ENCODE results near the gene FBXL19.

The FBXL19 gene

DNA sequence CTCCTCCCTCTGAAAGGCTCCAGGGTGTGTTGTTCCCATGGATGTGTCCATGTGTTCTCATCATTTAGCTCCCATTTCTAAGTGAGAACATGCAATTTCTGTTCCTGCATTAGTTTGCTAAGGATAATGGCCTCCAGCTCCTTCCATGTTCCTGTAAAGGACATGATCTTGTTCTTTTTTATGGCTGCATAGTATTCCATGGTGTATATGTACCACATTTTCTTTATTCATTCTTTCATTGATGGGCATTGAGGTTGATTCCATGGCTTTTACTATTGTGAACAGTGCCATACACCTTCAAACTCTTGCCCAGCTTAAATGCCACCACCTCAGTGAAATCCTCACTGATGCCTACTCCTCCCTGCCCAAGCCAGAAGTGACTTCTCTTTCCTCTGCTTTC lies 21.0 kb downstream of the FBXL19 start:
- no peak for DNase-seq (ENCODE audit: low spot score)

DNA sequence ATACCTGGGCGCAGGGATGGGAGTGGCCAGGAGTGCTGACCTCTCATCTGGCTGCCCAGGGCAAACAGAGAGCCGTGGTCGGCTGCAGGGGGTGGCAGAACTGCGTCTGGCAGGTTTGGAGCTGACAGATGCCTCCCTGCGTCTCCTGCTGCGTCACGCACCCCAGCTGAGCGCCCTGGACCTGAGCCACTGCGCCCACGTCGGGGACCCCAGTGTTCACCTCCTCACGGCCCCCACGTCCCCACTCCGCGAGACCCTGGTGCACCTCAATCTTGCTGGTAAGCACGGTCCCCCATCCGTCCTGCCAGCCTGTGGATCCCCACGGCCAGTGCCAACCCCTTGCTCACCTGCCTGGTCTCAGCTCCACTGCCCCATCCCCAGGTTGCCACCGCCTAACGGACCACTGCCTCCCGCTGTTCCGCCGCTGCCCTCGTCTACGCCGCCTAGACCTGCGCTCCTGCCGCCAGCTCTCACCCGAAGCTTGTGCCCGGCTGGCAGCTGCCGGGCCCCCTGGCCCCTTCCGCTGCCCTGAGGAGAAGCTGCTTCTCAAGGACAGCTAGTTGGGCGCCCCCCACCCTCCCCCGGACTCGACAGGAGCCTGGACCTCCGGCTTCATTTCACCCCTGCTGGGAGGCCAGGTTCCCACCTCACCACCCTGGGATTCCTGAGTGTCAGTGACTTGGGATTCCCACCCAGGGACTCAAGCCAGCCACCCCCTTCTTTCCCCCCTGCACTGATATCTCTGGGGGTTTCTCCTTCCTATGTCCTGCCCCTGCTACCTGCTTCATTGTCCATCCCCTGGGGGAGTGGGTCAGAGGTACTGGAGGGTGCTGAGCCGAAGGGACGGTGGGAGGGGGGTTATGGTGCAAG lies 23.5 kb downstream of the FBXL19 start:
- DNase-seq (ENCODE audit: low spot score): no peak

DNA sequence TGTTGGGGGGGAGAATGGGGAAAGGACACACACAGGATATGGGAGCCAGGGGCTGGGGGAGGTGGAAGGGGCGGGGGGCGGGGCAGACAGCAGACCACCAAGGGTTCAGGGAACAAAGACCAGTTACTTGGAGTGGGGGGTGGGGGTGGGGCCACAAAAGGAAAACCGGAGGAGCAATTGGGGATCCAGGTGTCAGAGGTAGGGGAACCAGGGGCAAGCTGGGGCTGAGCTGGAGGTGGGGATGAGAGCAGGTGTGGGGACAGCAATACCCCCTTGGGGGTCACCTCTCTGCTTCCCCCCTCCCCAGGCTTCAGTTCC lies 24.1 kb downstream of the FBXL19 start:
- no peak for DNase-seq (ENCODE audit: low spot score)

DNA sequence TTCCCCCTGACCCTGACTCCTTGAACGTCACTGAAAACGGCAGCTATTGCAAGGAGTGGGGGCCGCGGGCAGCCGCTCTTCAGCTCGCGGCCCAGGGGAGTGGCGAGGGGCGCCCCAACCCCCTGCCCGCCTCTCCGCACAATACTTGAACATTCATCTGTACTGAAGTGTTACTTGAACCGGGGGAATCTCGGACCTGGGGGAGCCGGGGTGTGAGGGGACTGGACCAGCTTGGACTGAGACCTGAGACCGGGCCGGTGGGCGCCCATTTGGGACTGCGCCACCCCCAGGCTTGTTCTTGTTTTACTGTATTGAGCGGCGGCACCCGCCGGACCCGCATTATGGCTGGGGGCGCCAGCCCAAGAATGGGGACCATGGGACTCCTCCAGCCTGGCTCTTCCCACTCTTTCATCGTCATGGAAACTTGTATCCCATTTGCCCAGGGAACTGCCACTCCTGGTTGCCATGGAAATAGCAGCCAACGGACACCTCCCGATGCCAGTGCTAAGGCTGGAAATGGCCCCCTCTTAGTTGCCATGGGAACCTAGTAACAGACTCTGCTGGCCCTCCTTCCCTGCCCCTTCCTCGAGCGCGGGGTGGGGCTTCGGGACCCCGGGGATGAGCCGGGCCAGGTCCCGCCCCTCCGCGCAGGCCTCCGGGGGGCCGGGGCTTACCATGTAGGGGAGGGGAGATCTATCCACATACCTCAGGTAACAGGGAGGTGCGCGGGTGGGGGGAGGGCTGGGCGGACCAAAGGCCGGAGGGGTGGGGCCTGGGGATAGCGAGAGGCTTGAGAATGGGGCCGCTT lies 24.7 kb downstream of the FBXL19 start:
- no peak for DNase-seq (ENCODE audit: low spot score)

DNA sequence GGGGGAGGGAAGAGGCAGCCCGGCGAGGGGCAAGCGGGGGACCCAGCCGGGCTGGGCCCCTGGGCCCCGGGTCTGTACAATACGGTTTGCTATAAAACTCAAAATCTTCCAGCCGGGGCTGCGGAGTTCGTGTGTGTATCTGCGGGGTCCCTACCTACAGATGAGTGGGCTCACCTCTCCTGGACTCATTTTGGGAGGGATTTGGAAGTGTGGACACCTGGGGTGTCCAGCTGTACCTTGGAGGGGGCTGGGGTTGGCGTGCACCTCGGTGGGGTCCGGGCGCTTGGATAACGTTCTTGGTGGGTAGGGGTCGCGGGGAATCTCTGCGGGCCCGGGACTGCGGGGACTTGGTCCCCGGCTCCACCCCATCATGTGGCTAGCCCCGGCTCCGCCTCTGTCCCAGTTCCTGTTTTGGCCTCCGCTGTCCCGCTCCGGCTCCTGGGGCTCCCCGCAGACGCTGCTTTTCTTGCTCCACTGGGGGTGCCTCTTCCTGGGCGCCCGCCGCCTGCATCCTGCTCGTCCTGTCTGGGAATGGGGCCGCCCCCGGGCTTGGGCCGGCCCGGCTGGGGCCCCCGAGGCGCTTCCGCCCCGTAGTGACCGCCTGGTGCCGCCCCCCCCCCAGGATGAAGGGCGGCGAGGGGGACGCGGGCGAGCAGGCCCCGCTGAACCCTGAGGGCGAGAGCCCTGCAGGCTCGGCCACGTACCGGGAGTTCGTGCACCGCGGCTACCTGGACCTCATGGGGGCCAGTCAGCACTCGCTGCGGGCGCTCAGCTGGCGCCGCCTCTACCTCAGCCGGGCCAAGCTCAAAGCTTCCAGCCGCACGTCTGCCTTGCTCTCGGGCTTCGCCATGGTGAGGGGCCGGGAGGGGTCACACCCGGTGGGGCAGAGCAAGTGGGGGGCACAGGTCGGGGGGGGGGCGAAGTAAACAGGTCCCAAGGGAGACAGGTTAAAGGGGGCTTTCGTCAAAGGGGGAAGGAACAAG lies 25.6 kb downstream of the FBXL19 start, which contains the start of gene ORAI3:
TSS of gene ORAI3 (plus strand) at position 402 of the 983 bp plus-strand sequence. CDS start at position 624, 222 bp downstream.
- peak; percentile 32 for DNase-seq (ENCODE audit: low spot score)

DNA sequence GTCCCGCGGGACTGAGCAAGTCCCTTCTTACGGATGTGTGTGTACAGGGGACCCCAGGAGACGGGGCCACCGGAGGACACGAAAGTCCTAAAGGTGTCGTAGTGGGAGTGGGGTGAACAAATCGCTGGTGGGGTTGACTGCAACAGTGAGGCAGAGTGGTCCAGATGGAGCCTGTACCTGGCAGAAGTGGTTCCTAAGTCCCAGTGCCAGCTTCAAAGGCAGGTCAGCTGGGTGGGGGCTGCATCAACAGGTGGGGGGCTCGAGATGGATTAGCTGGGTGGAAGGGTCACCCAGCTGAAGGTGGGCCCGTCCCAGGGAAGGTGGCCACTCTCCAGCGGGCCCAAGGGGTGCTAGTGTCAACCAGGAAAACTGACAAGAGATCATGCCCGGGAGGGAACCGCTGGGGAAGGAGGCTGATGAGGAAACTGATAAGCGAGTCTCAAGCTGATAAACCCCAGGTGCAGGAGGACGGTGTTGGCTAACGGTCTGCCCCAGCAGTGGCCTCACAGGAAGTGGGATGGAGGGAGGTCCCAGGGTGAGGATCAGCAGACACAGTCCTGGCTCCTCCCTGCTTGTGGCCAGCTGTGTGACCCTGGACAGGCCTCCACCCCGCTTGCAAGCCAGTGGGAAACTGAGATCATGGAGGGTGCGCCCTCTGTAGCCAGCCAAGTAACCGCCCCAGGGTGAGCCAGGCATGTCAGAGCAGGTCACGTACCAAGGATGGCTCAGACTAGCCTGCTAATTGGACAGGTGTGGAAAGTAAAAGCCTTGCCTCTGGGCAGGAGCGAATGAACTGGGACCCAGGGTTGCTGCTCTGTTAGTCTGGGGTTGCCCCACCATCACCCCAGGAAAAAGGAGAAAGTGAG lies 26.5 kb downstream of the FBXL19 start:
- peak; percentile 26 for DNase-seq (ENCODE audit: low spot score)

DNA sequence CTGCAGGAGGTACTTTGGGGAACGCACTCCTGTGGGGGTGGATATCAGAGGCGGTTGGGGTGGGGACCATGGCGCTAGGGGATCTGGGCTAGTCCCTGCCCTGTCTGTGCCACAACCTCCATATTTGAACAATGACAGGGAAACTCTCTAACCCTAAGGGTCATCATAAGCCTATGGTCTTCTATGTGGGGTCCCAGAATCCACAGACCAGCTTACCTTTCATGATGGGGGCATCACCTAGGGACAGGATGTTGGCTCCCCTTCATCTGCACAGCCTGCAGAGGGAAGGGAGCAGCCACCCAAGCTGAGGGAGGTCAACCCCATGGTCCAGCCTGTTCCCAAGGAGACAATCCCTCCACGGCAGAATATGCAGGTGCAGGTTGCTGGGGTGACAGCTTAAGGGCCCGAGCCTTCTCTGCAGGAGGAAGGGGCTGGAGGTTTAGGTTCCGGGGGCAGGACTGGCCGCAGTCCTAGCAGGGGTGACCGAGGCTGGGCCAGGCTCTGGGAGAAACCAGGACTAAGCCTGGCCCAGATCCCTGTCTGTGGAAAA lies 27.2 kb downstream of the FBXL19 start:
- no peak for DNase-seq (ENCODE audit: low spot score)

DNA sequence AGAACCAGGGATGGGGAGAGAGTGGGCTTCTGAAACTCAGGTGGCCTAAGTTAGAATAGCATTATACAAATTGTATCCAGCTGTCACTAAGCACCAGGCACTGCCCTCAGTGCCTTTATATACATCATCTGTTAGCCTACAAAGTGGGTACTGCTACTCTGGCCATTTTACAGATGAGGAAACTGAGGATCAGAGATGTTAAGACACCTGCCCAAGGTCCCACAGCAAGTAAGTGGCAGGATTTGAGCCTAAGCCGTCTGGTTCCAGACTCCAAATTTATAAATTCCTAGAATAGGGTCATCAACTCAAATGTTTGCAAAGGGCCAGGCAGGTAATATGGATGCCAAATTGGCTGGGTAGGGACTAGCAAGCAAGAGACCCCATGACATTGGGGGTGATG lies 27.8 kb downstream of the FBXL19 start:
- DNase-seq (ENCODE audit: low spot score): no peak

DNA sequence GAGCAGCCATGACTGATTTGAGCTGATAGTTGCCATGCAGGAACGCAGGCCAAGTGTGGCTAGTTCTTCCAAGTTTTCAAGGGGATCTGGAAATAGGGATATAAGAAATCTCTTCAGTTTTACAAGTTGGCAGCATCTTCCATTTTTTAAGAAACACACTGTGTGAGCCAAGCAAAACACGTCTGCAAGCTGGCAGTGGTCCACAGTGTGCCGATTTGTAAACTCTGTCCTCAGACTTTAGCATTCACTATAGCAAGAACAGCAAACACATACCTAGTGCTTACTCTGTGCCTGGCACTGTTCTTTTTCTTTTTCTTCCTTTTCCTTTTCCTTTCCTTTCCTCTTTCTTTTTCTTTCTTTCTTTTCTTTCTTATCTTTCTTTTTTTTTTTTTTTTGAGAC lies 28.4 kb downstream of the FBXL19 start:
- DNase-seq (ENCODE audit: low spot score): no peak

DNA sequence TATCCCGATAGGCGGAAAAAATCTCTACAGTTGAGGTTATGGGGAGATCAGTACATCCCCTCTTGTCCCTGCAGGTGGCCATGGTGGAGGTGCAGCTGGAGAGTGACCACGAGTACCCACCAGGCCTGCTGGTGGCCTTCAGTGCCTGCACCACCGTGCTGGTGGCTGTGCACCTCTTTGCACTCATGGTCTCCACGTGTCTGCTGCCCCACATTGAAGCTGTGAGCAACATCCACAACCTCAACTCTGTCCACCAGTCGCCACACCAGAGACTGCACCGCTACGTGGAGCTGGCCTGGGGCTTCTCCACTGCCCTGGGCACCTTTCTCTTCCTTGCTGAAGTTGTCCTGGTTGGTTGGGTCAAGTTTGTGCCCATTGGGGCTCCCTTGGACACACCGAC lies 29.7 kb downstream of the FBXL19 start:
- no peak for DNase-seq (ENCODE audit: low spot score)

DNA sequence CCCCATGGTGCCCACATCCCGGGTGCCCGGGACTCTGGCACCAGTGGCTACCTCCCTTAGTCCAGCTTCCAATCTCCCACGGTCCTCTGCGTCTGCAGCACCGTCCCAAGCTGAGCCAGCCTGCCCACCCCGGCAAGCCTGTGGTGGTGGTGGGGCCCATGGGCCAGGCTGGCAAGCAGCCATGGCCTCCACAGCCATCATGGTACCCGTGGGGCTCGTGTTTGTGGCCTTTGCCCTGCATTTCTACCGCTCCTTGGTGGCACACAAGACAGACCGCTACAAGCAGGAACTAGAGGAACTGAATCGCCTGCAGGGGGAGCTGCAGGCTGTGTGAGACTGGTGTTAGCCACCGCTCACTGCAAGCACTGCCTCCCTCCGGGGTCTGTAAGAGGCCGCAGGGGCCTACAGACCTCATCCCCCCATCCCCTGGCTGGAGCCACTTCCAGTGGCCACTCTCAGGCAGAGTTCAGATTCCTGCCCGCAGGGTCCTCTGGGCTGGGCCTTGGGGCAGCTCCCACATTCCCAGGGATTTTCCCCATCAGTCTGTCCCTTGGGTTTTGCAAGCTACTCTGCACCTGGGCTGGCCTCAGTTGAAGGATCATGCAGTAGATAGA lies 30.2 kb downstream of the FBXL19 start:
- peak; percentile 56 for DNase-seq (ENCODE audit: low spot score)

DNA sequence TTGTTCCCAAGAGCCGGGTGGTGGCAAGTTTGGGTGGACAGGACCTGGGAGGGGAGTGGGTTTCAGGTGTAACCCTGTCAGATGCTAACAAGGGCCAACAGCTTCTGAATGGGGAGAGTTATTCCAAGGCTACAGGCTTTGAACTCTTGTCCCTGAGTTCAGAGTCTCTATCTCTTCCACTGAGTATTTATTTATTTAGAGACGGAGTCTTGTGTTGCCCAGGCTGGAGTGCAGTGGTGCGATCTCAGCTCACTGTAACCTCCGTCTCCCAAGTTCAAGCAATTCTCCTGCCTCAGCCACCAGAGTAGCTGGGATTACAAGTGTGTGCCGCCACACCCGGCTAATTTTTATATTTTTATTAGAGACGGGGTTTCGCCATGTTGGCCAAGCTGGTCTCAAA lies 31.6 kb downstream of the FBXL19 start:
- DNase-seq (ENCODE audit: low spot score): no peak

DNA sequence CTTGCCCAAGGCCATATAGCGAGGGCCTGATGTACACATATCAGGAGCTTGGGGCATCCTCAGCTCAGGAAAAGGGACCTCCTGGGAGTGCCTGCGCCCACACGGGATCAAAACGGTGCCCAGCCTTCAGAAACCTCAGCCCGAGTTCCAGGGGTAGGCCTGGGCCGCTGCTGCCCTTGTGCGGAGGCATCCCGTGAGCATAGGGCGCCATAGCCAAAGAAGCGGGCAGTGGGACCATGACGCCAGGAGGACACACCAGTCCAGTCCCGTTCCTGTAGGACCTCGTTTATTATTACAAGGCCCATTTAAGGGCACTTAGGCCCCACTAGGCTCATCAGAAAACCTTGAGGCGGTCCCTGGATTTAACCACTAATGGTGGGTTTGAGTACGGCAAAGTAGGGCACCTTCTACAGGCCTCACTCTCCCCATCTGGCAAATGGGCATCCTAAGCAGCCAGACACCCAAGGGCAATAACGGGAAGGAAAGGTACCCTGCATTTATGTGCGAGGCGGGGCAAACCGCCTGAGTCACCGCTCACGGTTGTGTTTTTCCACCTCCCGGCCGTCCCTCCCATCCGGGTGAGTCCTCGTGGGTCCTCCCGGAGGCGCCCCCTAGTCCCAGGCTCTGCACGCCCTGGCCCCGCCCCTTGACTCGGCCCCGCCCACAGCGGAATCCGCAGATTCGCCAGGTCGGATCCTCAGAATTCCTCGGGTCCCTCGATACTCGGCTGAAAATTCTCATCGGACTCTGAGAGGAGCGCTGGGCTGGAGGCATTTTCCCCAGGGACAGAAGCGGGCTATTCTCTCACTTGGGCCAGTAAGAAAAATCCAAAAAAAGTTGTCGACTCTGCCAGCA lies 33.5 kb downstream of the FBXL19 start:
- peak; percentile 84 for DNase-seq (ENCODE audit: low spot score)

DNA sequence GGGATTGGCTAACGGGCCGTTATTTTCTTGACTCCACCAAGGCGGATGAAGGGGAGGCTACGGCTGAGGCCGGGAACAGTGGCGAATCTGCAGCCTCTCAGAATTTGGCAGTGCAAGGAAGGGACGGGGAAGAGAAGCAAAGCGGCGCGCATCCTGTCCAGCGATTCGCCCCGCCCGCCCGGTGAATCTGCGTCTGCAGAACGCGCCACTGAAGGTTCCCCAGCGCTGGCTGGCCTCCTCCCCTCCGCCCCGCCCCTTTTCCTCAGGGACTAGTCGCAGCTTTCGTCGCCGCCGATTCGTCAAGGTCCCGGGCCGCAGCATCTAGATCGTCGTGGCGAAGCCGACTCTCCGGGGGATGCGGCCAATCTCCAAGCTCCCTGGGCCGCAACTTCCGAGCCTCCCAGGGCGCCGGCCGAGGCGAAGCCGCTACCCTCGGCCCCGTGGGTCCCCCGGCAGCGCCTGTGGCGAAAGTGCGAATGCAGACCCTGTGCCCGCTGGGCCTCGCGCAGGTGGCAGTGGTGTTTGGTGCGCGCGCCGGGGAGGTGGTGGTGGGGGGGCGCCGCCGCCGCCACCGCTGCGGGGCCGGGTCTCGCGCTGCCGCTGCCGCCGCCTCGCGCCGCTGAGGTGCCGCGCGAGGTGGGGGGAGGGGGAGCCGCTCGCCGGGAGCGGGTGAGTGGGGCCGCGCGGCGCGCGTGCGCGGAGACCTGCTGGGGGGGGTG lies 34.2 kb downstream of the FBXL19 start, which contains the start of gene SETD1A:
TSS of gene SETD1A (plus strand) at position 299 of the 719 bp plus-strand sequence. CDS start 978 bp downstream, outside the sequence.
- DNase-seq (ENCODE audit: low spot score): peak; percentile 95

DNA sequence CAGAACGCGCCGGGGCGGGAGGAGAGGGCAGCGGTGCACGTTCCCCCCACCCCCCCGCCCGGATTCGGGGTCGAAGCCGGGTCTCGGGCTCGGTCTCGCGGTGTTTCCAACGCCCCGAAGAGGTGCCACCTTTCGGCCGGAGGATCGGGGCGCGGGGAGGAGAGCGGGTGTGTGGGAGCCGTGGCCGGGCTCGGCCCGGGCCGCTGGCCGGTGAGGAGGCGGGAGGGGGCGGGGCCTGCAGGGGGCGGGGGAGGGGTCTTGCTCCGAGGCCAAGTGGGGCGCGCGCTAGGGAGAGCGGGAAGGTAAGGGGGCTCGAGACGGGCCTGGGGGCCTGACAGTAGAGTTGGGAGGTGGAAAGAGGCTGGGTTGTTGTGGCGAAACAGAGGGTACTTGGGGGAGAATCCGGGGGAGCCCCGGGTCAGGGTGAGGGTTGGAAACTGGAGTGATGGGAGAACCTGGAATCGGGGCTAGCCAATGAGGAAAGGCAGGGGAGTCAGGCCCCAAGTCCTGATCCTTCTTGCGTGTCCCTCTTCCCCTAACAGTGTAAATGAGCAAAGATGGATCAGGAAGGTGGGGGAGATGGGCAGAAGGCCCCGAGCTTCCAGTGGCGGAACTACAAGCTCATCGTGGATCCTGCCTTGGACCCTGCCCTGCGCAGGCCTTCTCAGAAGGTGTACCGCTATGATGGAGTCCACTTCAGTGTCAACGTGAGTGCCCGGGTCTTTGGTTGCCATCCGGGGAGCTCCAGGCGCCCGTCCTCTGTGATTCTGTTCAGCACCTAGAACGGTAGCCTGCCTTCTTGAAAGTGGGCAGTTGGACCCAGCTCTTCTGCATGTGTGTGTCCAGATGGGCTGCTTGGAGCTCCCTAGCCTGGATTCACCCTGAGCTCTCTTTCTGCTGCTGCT lies 35.1 kb downstream of the FBXL19 start:
- DNase-seq (ENCODE audit: low spot score): no peak

DNA sequence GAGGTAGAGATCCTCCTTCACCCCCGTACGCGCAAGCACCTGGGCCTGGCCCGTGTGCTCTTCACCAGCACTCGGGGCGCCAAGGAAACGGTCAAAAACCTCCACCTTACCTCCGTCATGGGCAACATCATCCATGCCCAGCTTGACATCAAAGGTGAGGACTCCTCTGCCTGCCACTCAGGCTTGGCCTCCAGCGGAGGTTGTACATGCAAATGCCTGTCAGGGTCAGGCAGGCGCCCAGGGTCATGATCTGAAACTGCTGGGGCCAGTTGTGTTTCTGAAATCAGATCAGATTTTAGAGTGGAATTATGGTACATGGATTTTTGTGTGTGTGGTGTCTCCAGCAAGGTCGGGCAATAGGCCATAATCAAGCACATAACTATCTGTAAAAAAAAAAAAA lies 38.0 kb downstream of the FBXL19 start:
- DNase-seq (ENCODE audit: low spot score): no peak

DNA sequence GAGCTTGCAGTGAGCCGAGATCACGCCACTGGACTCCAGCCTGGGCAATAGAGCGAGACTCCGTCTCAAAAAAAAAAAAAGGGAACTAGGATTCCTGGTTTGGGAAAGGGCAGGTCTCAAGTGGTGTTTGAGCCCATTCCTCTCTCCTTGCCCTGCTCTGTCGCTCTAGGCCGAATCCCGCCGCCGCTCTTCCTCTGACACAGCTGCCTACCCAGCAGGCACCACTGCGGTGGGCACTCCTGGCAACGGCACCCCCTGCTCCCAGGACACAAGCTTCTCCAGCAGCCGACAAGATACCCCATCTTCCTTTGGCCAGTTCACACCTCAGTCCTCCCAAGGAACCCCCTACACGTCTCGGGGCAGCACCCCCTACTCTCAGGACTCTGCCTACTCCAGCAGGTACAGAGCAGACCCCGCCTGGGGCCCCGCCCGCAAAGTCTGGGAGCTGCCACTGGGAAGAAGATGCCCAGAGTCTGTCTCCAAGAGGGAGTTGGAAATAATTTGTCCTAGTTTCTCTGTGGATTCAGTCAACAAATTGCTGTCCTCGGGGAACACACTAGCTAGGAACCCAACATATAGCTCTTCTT lies 40.6 kb downstream of the FBXL19 start:
- DNase-seq (ENCODE audit: low spot score): no peak

All from CD4-positive, alpha-beta T cell treated with Interleukin-6 at 100 ng/mL for 8 hours (primary cell).